GM13977 (cell line): Measurements from ENCODE around the gene AUTS2.

Experiments used
- DNase-seq: peaks from one replicate; pipeline ENCODE4 v3.0.0; 2012; ENCODE audit warnings: low spot score
- in situ Hi-C: fragments of 300-500 bp; cut with MboI; formaldehyde crosslinking; loops from one replicate; pipeline ENCODE4 v1.12.0; 2022; ENCODE audit warnings: low sequenced_read_pairs, low pct_unique_long_range_greater_than_20kb, mixed read lengths, inconsistent platforms; ENCODE audit not compliant: unreplicated experiment
- TF ChIP-seq, protein P1 (sequence below): IDR thresholded peaks from 2 replicates; pipeline ENCODE4 v1.5.1; 2012; ENCODE audit warnings: mild to moderate bottlenecking, control low read depth; ENCODE audit not compliant: insufficient read depth; ENCODE audit errors: extremely low read depth, missing control alignments

AUTS2 gene

DNA sequence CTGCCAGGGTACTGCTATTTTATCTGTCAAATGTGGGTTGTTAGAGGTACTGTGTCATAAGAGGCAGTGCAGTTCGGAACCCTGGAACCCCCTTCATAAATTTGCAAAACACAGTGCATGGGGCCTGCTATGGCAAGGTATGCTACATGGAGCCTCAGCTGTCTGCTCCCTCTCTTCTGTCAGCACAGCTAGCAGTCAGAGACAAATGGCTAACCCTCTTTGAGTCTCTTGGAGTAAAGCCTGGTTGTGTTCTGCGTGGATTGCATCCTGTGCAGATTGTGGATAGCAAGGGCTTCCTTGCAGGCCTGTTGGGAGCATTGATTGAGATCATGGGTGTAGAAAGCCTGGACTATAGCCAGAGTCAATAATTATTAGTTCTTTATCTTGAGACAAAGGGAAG lies 397.8 kb downstream of the AUTS2 start:
- DNase-seq = no peak
- in situ Hi-C loops = no loop called here
- TF ChIP-seq, protein P1, sequence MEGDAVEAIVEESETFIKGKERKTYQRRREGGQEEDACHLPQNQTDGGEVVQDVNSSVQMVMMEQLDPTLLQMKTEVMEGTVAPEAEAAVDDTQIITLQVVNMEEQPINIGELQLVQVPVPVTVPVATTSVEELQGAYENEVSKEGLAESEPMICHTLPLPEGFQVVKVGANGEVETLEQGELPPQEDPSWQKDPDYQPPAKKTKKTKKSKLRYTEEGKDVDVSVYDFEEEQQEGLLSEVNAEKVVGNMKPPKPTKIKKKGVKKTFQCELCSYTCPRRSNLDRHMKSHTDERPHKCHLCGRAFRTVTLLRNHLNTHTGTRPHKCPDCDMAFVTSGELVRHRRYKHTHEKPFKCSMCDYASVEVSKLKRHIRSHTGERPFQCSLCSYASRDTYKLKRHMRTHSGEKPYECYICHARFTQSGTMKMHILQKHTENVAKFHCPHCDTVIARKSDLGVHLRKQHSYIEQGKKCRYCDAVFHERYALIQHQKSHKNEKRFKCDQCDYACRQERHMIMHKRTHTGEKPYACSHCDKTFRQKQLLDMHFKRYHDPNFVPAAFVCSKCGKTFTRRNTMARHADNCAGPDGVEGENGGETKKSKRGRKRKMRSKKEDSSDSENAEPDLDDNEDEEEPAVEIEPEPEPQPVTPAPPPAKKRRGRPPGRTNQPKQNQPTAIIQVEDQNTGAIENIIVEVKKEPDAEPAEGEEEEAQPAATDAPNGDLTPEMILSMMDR = no peak

DNA sequence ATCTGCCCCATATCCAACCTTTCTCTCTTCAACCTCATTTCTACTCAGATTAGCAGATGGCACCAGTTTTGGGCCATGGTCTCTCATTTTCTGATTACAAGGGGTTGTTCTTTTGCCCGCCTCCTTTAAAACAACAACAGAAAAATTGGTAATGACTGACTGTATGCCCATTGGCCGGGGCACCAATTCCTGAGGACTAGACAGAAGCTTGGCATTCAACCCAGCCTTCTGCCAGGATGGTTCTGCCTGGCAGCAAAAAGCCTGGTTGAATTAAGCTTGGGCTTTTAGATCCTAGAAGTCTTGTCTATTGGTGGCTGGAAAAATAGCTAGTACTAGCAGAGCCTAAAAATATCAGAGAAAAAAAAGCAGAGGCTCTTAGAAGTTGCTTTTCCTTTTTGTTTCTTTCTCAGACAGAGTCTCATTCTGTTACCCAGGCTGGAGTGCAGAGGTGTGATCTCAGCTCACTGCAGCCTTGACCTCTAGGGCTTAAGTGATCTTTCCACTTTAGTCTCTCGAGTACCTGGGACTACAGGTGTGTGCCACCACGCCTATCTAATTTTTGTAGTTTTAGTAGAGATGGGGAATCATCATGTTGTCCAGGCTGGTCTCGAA lies 402.6 kb downstream of the AUTS2 start:
- TF ChIP-seq, protein P1 = no peak
- in situ Hi-C loops = no loop called here
- DNase-seq = no peak

DNA sequence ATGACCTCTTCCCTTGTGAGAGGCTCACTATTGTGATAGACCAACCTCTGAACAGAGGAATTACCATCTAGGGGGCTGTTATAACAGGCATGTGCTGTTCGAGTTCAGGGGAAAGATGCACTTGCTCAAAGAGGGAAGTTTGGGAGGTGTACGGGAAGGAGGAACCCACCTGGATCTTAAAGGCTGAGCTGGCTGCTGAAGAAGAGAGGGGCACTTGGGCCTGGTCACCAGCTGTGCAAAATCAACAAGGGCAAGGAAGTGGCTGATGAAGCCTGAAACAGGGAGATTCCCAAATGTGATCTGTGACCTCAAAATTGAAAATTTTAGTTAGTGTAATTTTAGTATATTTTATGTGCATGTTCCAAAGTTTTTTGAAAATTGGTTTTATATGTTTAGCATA lies 407.2 kb downstream of the AUTS2 start:
- TF ChIP-seq, protein P1 = no peak
- in situ Hi-C loops = no loop called here
- DNase-seq = no peak

GRCh38 chr7:70005891-70006260 lies 407.6 kb downstream of the AUTS2 start:
- DNase-seq = no peak
- in situ Hi-C loops = no loop called here
- TF ChIP-seq, protein P1 = no peak

DNA sequence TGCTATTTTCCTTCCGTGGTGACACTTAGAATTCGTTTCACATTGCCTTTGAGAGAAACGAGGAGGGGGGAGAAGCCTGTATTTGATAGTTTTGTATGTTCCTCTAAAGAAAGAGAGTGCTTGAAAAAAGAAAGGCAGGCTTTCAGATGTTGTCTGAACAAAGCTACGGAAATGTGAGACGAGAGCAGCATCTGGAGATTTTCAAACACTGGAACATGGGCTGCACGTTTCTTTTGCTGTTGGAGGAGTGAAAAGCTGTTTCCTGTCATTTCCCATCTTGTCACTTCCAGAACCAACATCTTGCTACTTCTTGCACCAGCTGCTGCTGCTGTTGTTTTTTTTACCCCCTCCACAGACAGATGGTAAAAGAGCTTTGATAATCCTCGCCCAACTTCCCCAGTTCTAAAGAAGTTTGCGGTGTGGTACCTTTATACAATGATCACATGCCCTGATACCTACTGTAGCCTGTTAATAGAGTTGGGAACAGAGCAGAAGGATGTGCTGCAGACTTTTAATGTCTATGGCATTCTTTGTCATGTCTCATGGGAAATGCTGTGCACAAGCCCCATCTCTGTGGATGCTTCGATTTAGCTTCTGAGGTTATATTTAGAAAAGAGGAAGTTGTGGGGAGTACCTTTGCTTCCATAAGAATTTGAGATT lies 408.1 kb downstream of the AUTS2 start:
- DNase-seq = no peak
- TF ChIP-seq, protein P1 = no peak
- in situ Hi-C loops = no loop called here

- TF ChIP-seq, protein P1 = no peak
- DNase-seq = no peak
- in situ Hi-C loops = no loop called here
These were observed 410.2 kb downstream of the AUTS2 start for GRCh38 chr7:70008466-70008865.
